ENCODE results near the gene MYRFL.
"Not testable (repeated sequence)": the region's sequence is repeated elsewhere in the genome, so short reads cannot be mapped to it uniquely, and the experiment has no call there.

Gene MYRFL

GRCh38 chr12:69844416-69844815 lies 19.4 kb downstream of the MYRFL start:
- no peak for DNase-seq

GRCh38 chr12:69844836-69845235 lies 19.8 kb downstream of the MYRFL start:
- DNase-seq = no peak

GRCh38 chr12:69846976-69847375 lies 21.9 kb downstream of the MYRFL start:
- DNase-seq = no peak

- DNase-seq = no peak
Measured at GRCh38 chr12:69851976-69852375, 26.9 kb downstream of the MYRFL start.

GRCh38 chr12:69853176-69853961 lies 28.3 kb downstream of the MYRFL start:
- DNase-seq = not testable (repeated sequence)

- DNase-seq = no peak
Measured at GRCh38 chr12:69866698-69867097, 41.7 kb downstream of the MYRFL start.

GRCh38 chr12:69868695-69869094 lies 43.7 kb downstream of the MYRFL start:
- DNase-seq = no peak

- no peak for DNase-seq
Measured at GRCh38 chr12:69872804-69873203, 47.8 kb downstream of the MYRFL start.

GRCh38 chr12:69873429-69873828 lies 48.4 kb downstream of the MYRFL start:
- no peak for DNase-seq

- DNase-seq = no peak
Measured at GRCh38 chr12:69874606-69875005, 49.6 kb downstream of the MYRFL start.

GRCh38 chr12:69875416-69875935 lies 50.4 kb downstream of the MYRFL start:
- no peak for DNase-seq

- DNase-seq = peak; percentile 40
Measured at GRCh38 chr12:69879007-69879960, 54.3 kb downstream of the MYRFL start.

- DNase-seq = no peak
Measured at GRCh38 chr12:69880571-69880970, 55.5 kb downstream of the MYRFL start.

GRCh38 chr12:69881771-69882170 lies 56.7 kb downstream of the MYRFL start:
- DNase-seq = no peak

- DNase-seq = no peak
Measured at GRCh38 chr12:69884386-69884785, 59.4 kb downstream of the MYRFL start.

GRCh38 chr12:69885658-69886057 lies 60.6 kb downstream of the MYRFL start:
- no peak for DNase-seq

GRCh38 chr12:69886109-69886508 lies 61.1 kb downstream of the MYRFL start:
- no peak for DNase-seq

- DNase-seq = no peak
Measured at GRCh38 chr12:69886715-69887114, 61.7 kb downstream of the MYRFL start.

GRCh38 chr12:69888901-69889300 lies 63.9 kb downstream of the MYRFL start:
- no peak for DNase-seq

GRCh38 chr12:69894800-69895383 lies 69.9 kb downstream of the MYRFL start:
- no peak for DNase-seq

GRCh38 chr12:69896653-69897381 lies 71.8 kb downstream of the MYRFL start:
- no peak for DNase-seq

GRCh38 chr12:69897744-69898143 lies 72.7 kb downstream of the MYRFL start:
- no peak for DNase-seq

- DNase-seq = no peak
Measured at GRCh38 chr12:69898236-69898635, 73.2 kb downstream of the MYRFL start.
